ENCODE results near the gene PLEKHM3. TPM values are rescaled to one million over a fixed set of nuclear protein-coding genes. Genes with fewer than 3 reads are reported as not detected.

PLEKHM3 gene
- total RNA-seq, 2 experiments from 2014 or later = 11.3 to 11.6 TPM

GRCh38 chr2:207933396-207934065 lies 91.8 kb downstream of the PLEKHM3 start:
- TF ChIP-seq CTCF (IDR thresholded peaks at IDR 0.05) = no peak
- Histone ChIP-seq H3K4me3 (ENCODE audit: low read length) (no peak overlapping the region), H3K36me3 (ENCODE audit: insufficient read depth, low read length) (peaks cover 13% of the 10 kb centered on the region), H3K4me1 (ENCODE audit: insufficient read depth, low read length) (no peaks in the 10 kb centered on the region), H3K9me3 (ENCODE audit: control insufficient read depth in 1 of 2, insufficient read depth in 1 of 2, low read length in 2 of 2) (no peaks in the 10 kb centered on the region), H3K27me3 (ENCODE audit: control insufficient read depth in 1 of 2, insufficient read depth in 2 of 2, low read length in 2 of 2) (no peaks in the 10 kb centered on the region), H3K27ac (ENCODE audit: low read depth in 1 of 2, low read length in 2 of 2) (no peak overlapping the region)
- CTCF ChIA-PET = no interaction called here
- POLR2A ChIA-PET = no interaction called here
- H3K4me1 Mint-ChIP-seq (ENCODE audit: low read depth) = no peaks in the 10 kb centered on the region
- no peak overlapping the region for H3K27ac Mint-ChIP-seq
- H3K27me3 Mint-ChIP-seq = no peaks in the 10 kb centered on the region
- intact Hi-C loops (cut with DNase I, micrococcal nuclease) = no loop called here
- no peaks in the 10 kb centered on the region for H3K9me3 Mint-ChIP-seq
- H3K36me3 Mint-ChIP-seq (ENCODE audit: low read depth) = peaks cover 31% of the 10 kb centered on the region
- no peak for ATAC-seq (ENCODE audit: poor library complexity)
- H3K4me3 Mint-ChIP-seq = no peak overlapping the region
- no peak for DNase-seq

GRCh38 chr2:207932106-207932505 lies 93.2 kb downstream of the PLEKHM3 start:
- Histone ChIP-seq H3K27ac (ENCODE audit: low read depth in 1 of 2, low read length in 2 of 2) (no peak overlapping the region), H3K4me1 (ENCODE audit: insufficient read depth, low read length) (no peaks in the 10 kb centered on the region), H3K36me3 (ENCODE audit: insufficient read depth, low read length) (peaks cover 14% of the 10 kb centered on the region), H3K4me3 (ENCODE audit: low read length) (no peak overlapping the region), H3K9me3 (ENCODE audit: control insufficient read depth in 1 of 2, insufficient read depth in 1 of 2, low read length in 2 of 2) (no peaks in the 10 kb centered on the region), H3K27me3 (ENCODE audit: control insufficient read depth in 1 of 2, insufficient read depth in 2 of 2, low read length in 2 of 2) (no peaks in the 10 kb centered on the region)
- no peak overlapping the region for H3K27ac Mint-ChIP-seq
- H3K4me3 Mint-ChIP-seq = no peak overlapping the region
- no peak for TF ChIP-seq CTCF (IDR thresholded peaks at IDR 0.05)
- CTCF ChIA-PET = no interaction called here
- POLR2A ChIA-PET = no interaction called here
- DNase-seq (no peak), ATAC-seq (ENCODE audit: poor library complexity) (no peak)
- H3K9me3 Mint-ChIP-seq = no peaks in the 10 kb centered on the region
- no peaks in the 10 kb centered on the region for H3K27me3 Mint-ChIP-seq
- no peaks in the 10 kb centered on the region for H3K4me1 Mint-ChIP-seq (ENCODE audit: low read depth)
- H3K36me3 Mint-ChIP-seq (ENCODE audit: low read depth) = peaks cover 31% of the 10 kb centered on the region
- intact Hi-C loops (cut with DNase I, micrococcal nuclease) = no loop called here

GRCh38 chr2:207930747-207931146 lies 94.6 kb downstream of the PLEKHM3 start:
- Histone ChIP-seq H3K27me3 (ENCODE audit: control insufficient read depth in 1 of 2, insufficient read depth in 2 of 2, low read length in 2 of 2) (no peaks in the 10 kb centered on the region), H3K27ac (ENCODE audit: low read depth in 1 of 2, low read length in 2 of 2) (no peak overlapping the region), H3K4me1 (ENCODE audit: insufficient read depth, low read length) (no peaks in the 10 kb centered on the region), H3K4me3 (ENCODE audit: low read length) (no peak overlapping the region), H3K9me3 (ENCODE audit: control insufficient read depth in 1 of 2, insufficient read depth in 1 of 2, low read length in 2 of 2) (no peaks in the 10 kb centered on the region), H3K36me3 (ENCODE audit: insufficient read depth, low read length) (peaks cover 14% of the 10 kb centered on the region)
- H3K27ac Mint-ChIP-seq = no peak overlapping the region
- intact Hi-C loops (cut with DNase I, micrococcal nuclease) = no loop called here
- no peak overlapping the region for H3K4me3 Mint-ChIP-seq
- TF ChIP-seq CTCF (IDR thresholded peaks at IDR 0.05) = no peak
- ATAC-seq (ENCODE audit: poor library complexity) (no peak), DNase-seq (no peak)
- CTCF ChIA-PET = no interaction called here
- H3K27me3 Mint-ChIP-seq = no peaks in the 10 kb centered on the region
- POLR2A ChIA-PET = no interaction called here
- H3K36me3 Mint-ChIP-seq (ENCODE audit: low read depth) = peaks cover 33% of the 10 kb centered on the region
- H3K4me1 Mint-ChIP-seq (ENCODE audit: low read depth) = peaks cover 11% of the 10 kb centered on the region
- no peaks in the 10 kb centered on the region for H3K9me3 Mint-ChIP-seq

All from CD4-positive, alpha-beta T cell (primary cell).